Measurements from ENCODE around the gene KEAP1.

KEAP1 gene

GRCh38 chr19:10442698-10443097 lies 60.5 kb downstream of the KEAP1 start:
- no peak for DNase-seq

- no peak for DNase-seq
These were observed 63.6 kb downstream of the KEAP1 start for GRCh38 chr19:10439588-10439987.
